Common myeloid progenitor, CD34-positive (primary cell): ENCODE measurements around the gene ARL4A.
"Not testable (repeated sequence)": the region's sequence is repeated elsewhere in the genome, so short reads cannot be mapped to it uniquely, and the experiment has no call there.

Experiments
- CTCF ChIA-PET: fragments of 350-600 bp; sonication (Branson Sonifier 250); formaldehyde crosslinking; loops from one replicate; lab custom pipeline; 2021; ENCODE audit warnings: antibody characterized with exemption; lab: Charles Lee
- POLR2A ChIA-PET: fragments of 350-600 bp; sonication (Branson Sonifier 250); formaldehyde crosslinking; loops from one replicate; lab custom pipeline; 2021; ENCODE audit warnings: antibody characterized with exemption; lab: Charles Lee
- DNase-seq, 3 donors: peaks; one replicate each; pipeline versions ENCODE4 v3.0.0 to v3.0.0-alpha.2; 2013
- H3K27ac ChIP-seq, 2 experiments: 1 replicate in 1 of 2; 2 replicates in 1 of 2; pipeline ENCODE4 v1.7.0; 2013; ENCODE audit warnings: inconsistent platforms in 2 of 2, low read length in 2 of 2, mild to moderate bottlenecking in 2 of 2, low read depth in 1 of 2, moderate library complexity in 1 of 2; ENCODE audit not compliant: severe bottlenecking in 2 of 2, insufficient read depth in 1 of 2, poor library complexity in 1 of 2
- H3K27me3 ChIP-seq, 5 experiments: replicated peaks in 2 of 5; 1 replicate in 3 of 5; 2 replicates in 2 of 5; pipeline versions ENCODE4 v1.6.1 to v1.7.0; 2013; ENCODE audit warnings: low read length in 4 of 5, mild to moderate bottlenecking in 2 of 5, moderate library complexity in 2 of 5, inconsistent platforms in 1 of 5; ENCODE audit not compliant: insufficient read depth in 5 of 5, control insufficient read depth in 4 of 5
- H3K36me3 ChIP-seq, 4 experiments: 1 replicate in 2 of 4; 2 replicates in 2 of 4; pipeline versions ENCODE4 v1.6.1 to v1.7.0; 2013; ENCODE audit warnings: low read length in 3 of 4, control low read depth in 1 of 4, mild to moderate bottlenecking in 1 of 4; ENCODE audit not compliant: control insufficient read depth in 4 of 4, insufficient read depth in 4 of 4
- H3K4me1 ChIP-seq, 4 experiments: 1 replicate in 3 of 4; 2 replicates in 1 of 4; pipeline versions ENCODE4 v1.6.1 to v1.7.1; 2013; ENCODE audit warnings: low read length in 3 of 4, mild to moderate bottlenecking in 3 of 4, control low read depth in 1 of 4, inconsistent platforms in 1 of 4, moderate library complexity in 1 of 4; ENCODE audit not compliant: control insufficient read depth in 4 of 4, insufficient read depth in 4 of 4; ENCODE audit errors: control extremely low read depth in 1 of 4
- H3K4me3 ChIP-seq, 7 experiments: 1 replicate in 4 of 7; 2 replicates in 3 of 7; pipeline versions ENCODE4 v1.5.1 to v1.7.0; 2013; ENCODE audit warnings: mild to moderate bottlenecking in 7 of 7, low read length in 6 of 7, moderate library complexity in 6 of 7, inconsistent platforms in 2 of 7, low read depth in 2 of 7, control low read depth in 1 of 7; ENCODE audit not compliant: insufficient read depth in 4 of 7, control insufficient read depth in 1 of 7; ENCODE audit errors: extremely low read depth in 1 of 7
- H3K9me3 ChIP-seq, 5 experiments: 1 replicate in 4 of 5; 2 replicates in 1 of 5; pipeline versions ENCODE4 v1.6.1 to v1.7.1; 2013; ENCODE audit warnings: low read length in 4 of 5, mild to moderate bottlenecking in 2 of 5, inconsistent platforms in 1 of 5, low read depth in 1 of 5, moderate library complexity in 1 of 5; ENCODE audit not compliant: control insufficient read depth in 4 of 5, insufficient read depth in 2 of 5; ENCODE audit errors: control extremely low read depth in 1 of 5
- WGBS: methylation state at CpG from one replicate; pipeline ENCODE4 v1.1.5; 2013; ENCODE audit not compliant: insufficient coverage; 5-methylcytosine and 5-hydroxymethylcytosine counted together

ARL4A gene

DNA sequence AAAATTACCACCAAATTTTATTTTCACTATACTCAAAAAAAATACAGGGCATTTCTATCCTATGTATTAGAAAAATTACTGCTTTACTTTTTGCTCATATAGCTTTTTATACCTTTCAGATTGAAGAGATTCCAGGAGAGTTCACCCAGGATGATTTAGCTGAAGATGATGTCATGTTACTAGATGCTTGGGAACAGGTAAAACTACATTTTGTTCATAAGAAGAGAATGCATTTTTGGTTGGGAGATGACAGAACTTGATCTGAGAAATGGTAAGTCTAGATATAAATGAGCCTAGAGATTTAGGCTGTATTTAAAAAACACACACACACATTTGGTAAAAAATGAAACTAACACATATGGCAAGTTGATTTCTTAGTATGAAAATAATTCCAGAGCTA, 38.1 kb upstream of the ARL4A start:
- Histone ChIP-seq H3K36me3 (no peaks in the 10 kb centered on the region), H3K27me3 (no peaks in the 10 kb centered on the region), H3K4me3 (no peak overlapping the region), H3K9me3 (peaks cover 0 to 1% (median 0%) of the 10 kb centered on the region in 5 experiments), H3K4me1 (no peaks in the 10 kb centered on the region), H3K27ac (no peak overlapping the region)
- ChIA-PET CTCF (interaction anchor here (0.6 to 0.9 kb wide), 3 partner anchors 17 to 1812 kb away, joined by 3 read pairs; no protein-coding TSS in a partner anchor), POLR2A (no interaction called here)
- DNase-seq: no peak

GRCh38 chr7:12650080-12650479, 37.4 kb upstream of the ARL4A start:
- peaks cover 0 to 1% (median 0%) of the 10 kb centered on the region in 5 experiments for H3K9me3 ChIP-seq
- H3K4me1 ChIP-seq: no peaks in the 10 kb centered on the region
- H3K4me3 ChIP-seq: no peak overlapping the region
- no peak for DNase-seq
- WGBS: no CpG with 5 or more reads among the region's 2 CpGs
- H3K27me3 ChIP-seq: no peaks in the 10 kb centered on the region
- no peaks in the 10 kb centered on the region for H3K36me3 ChIP-seq
- POLR2A ChIA-PET: no interaction called here
- H3K27ac ChIP-seq: no peak overlapping the region
- CTCF ChIA-PET: interaction anchor here (0.6 kb wide), 1 partner anchor 1811 kb away, joined by 3 read pairs; no protein-coding TSS in a partner anchor

GRCh38 chr7:12653110-12653509, 34.3 kb upstream of the ARL4A start:
- WGBS: no CpG with 5 or more reads among the region's 3 CpGs
- Histone ChIP-seq H3K4me1 (no peaks in the 10 kb centered on the region), H3K36me3 (no peaks in the 10 kb centered on the region), H3K27ac (no peak overlapping the region), H3K9me3 (peaks cover 0 to 1% (median 0%) of the 10 kb centered on the region in 5 experiments), H3K27me3 (no peaks in the 10 kb centered on the region), H3K4me3 (no peak overlapping the region)
- POLR2A ChIA-PET: no interaction called here
- DNase-seq: no peak
- CTCF ChIA-PET: no interaction called here

GRCh38 chr7:12653518-12653917, 33.9 kb upstream of the ARL4A start:
- Histone ChIP-seq H3K27ac (no peak overlapping the region), H3K36me3 (no peaks in the 10 kb centered on the region), H3K9me3 (peaks cover 0 to 1% (median 0%) of the 10 kb centered on the region in 5 experiments), H3K27me3 (no peaks in the 10 kb centered on the region), H3K4me1 (no peaks in the 10 kb centered on the region), H3K4me3 (no peak overlapping the region)
- no peak for DNase-seq
- 100% methylated on average over 1 of the region's 2 CpGs for WGBS
- ChIA-PET CTCF (no interaction called here), POLR2A (no interaction called here)

- ChIA-PET CTCF (no interaction called here), POLR2A (no interaction called here)
- H3K4me1 ChIP-seq: no peaks in the 10 kb centered on the region
- no peaks in the 10 kb centered on the region for H3K36me3 ChIP-seq
- no peak overlapping the region for H3K4me3 ChIP-seq
- no CpG with 5 or more reads among the region's 2 CpGs for WGBS
- H3K27ac ChIP-seq: no peak overlapping the region
- H3K9me3 ChIP-seq: peaks cover 0 to 1% (median 0%) of the 10 kb centered on the region in 5 experiments
- no peaks in the 10 kb centered on the region for H3K27me3 ChIP-seq
- DNase-seq: no peak
Measured at GRCh38 chr7:12655161-12655560, 32.3 kb upstream of the ARL4A start.

GRCh38 chr7:12660423-12660822, 27.0 kb upstream of the ARL4A start:
- H3K27ac ChIP-seq, H3K4me1 ChIP-seq, H3K4me3 ChIP-seq, POLR2A ChIA-PET, H3K27me3 ChIP-seq, H3K36me3 ChIP-seq, H3K9me3 ChIP-seq, DNase-seq, CTCF ChIA-PET: not testable (repeated sequence)
- 96% methylated on average over 7 of the region's 8 CpGs for WGBS

- CTCF ChIA-PET, H3K27ac ChIP-seq, POLR2A ChIA-PET, H3K4me1 ChIP-seq, H3K9me3 ChIP-seq, H3K36me3 ChIP-seq, H3K27me3 ChIP-seq, H3K4me3 ChIP-seq, DNase-seq: not testable (repeated sequence)
- 97% methylated on average over 3 of the region's 3 CpGs for WGBS
Measured at GRCh38 chr7:12660986-12661385, 26.4 kb upstream of the ARL4A start.
